Measurements from ENCODE around the gene SFXN3.

- TF ChIP-seq CTCF (IDR thresholded peaks at IDR 0.05; ENCODE audit: low read depth, low read length, poor library complexity, severe bottlenecking) (no peak), EZH2phosphoT487 (IDR thresholded peaks at IDR 0.05; ENCODE audit: borderline replicate concordance, low read length) (no peak)
Measured at GRCh38 chr10:100987685-100988049, 43.4 kb upstream of the SFXN3 start.

Data from DOHH2 (cell line).